ENCODE results near the gene NUTF2.

Gene NUTF2

DNA sequence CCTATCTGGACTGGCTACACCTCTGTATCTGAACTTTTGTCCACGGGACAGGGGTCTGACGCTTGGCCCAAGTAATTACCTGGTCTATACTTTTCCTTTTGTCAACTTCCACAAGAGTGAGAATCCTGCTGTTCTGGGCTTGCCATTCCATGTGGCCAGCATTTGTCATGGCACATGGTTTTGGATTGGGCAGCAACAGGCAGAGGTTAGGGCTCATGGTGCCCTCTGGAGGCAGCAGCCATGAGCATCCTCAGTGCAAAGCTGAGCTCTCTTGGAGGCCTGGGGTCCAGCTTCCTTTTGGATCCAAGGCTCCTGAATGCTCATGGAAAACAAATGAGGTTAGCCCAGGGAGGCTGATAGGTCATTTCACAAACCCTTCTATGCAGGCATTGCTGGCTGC is 18.6 kb downstream of the NUTF2 start:
- DNase-seq = peak in 2 of 3 experiments; percentile 14 to 55

GRCh38 chr16:67868290-67868689 is 21.6 kb downstream of the NUTF2 start:
- DNase-seq = no peak

DNA sequence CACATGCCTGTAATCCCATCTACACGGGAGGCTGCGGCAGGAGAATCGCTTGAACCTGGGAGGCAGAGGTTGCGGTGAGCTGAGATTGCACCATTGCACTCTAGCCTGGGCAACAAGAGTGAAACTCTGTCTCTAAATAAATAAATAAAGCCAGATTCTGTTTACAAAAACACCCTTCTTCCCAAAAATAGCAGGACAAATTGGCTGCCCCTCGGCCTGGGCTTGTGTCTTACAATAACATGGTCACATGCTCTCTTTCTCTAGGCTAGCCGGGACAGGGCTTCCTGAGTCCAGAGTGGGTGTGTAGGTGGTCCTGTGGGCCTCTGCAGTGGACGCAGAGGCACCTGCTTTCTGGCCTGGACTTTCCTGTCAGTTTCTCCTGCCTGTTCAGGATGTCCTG is 22.9 kb downstream of the NUTF2 start:
- no peak for DNase-seq

DNA sequence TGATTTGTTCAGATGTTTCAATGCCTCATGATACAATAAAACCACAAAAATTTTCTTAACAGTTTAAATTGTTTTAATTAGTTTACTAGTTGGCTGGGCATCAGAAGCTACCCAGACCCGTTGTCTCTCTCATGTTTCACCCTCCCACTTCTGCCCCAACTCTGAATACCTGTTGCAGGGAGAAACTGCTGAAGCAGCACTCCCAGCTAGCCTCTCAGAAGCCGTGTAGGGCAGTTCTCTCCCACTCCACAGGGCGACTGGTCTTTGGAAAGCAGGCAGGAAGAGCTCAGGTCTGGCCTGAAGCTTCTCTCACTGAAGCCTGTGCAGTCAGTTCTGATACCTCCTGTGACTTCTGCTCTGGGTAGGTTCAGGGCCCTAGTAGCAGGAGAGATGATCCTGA is 24.5 kb downstream of the NUTF2 start:
- DNase-seq = no peak

GRCh38 chr16:67872131-67872630 is 25.4 kb downstream of the NUTF2 start:
- no peak for DNase-seq

DNA sequence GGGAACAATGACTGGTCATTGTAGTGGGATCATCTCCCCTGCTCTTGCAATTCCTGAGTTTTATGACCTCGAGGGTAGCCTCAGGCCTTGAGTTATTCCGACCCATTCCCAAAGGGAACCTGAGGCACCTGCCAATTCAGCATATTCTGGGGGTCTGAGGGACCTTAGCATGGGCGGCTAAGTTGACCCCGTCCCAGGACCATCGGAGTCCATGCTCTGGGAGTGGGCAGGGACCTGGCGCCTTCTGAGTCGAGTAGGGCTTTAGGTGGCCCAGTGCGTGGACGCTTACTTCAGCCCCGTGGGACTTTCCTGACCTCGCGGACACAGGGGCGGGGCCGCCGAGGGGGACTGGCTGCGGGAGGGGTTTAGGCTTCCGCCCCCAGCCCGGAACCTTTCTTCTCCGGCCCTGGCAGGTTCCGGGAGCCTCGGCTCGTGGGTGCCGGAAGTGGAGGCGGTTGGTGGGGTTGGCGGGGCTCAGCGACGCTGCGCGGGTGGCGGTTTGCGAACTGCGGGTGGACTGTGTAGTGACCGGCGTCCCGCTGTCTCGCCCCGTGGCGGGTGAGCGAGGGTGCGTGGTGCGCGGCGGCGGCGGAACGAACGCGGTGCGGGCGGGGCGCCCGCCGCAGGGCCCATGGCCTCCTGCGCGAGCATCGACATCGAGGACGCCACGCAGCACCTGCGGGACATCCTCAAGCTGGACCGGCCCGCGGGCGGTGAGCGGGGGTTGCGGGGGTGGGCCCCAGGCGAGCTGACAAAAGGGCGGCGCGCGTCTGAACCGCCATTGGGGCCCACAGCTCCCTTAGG is 26.1 kb downstream of the NUTF2 start, which contains the start of gene EDC4:
Gene EDC4 (plus strand): TSS at position 422 of the 804 bp plus-strand sequence. CDS start 210 bp downstream, at position 632.
- DNase-seq = peak; percentile 33 to 73 (median 72)

DNA sequence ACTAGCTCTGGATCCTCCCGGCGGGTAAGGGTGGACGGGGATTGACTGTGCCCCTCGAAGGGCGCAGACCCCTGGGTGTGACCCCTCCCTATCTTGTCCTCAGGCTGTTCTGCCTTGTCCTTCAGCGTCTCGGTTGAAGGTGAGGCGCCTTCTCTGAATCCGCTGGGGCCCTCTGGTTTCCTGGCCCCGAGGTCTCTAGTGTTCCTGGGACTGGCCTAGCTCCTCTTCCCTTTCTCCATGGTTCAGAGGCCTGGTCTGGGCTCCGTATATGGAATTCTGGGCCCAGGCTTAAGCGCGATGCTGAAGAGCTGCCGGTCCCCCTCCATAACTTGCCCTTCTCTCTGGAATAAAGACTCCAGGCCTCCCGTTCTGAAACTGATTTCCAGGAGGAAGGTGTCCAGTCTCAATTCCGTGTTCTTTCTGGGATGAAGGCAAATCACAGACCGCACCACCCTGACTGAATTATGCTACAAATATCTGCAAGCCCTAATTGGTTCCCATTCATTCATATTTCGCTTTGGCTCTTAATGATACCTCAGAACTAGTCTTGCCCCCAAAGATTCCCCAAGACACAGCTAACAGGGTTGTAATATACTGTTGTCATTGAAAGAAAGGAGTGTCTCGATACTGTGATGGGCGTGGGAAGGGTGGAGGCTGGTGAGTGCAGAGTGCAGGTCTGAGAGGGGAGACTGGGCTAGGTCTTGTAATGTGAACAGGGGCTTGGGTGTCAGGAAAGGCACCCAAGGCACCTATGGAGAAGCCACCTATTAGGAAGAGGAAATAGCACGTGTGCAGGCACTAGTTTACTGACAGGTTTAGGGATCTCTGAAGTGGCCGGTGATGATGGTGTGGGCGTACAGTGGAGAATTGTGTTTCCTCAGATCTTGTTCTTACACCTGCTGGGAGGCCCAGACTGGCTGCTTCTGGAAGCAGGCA is 27.0 kb downstream of the NUTF2 start:
- DNase-seq = no peak

DNA sequence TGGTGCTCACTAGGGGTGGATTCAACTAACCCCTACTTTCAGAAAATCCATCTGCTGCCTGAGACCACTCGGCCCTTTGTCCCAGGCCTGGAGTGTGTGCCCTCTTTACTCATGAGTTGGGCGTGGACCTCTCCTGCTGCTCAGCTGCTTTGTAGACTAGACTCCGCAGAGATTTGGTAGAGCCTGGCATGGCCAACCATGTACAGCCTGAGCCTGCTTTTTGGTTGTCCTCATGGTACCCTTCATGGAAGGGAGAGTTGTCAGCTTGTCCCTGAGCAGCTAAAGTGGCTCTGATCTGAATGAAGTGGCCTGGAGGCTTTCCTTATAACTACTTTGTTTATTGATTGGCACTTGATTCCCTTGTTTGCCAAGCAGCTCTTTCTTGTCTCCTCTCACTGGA is 27.6 kb downstream of the NUTF2 start:
- no peak for DNase-seq

GRCh38 chr16:67877064-67877463 is 30.3 kb downstream of the NUTF2 start:
- DNase-seq = no peak

GRCh38 chr16:67878232-67878631 is 31.5 kb downstream of the NUTF2 start:
- DNase-seq = no peak

- no peak for DNase-seq
These were observed 32.1 kb downstream of the NUTF2 start for GRCh38 chr16:67878846-67879245.

DNA sequence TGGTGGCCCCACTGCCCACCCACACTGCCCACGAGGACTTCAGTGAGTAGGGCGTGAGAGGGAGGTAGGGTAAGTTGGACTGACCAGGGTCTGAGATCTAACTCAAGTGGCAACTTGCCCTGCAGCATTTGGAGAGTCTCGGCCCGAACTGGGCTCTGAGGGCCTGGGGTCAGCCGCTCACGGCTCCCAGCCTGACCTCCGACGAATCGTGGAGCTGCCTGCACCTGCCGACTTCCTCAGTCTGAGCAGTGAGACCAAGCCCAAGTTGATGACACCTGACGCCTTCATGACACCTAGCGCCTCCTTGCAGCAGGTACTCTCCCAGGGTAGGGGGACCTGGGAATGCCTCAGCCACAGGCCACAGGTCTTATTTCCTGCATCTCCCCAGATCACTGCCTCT is 32.7 kb downstream of the NUTF2 start:
- no peak for DNase-seq

DNA sequence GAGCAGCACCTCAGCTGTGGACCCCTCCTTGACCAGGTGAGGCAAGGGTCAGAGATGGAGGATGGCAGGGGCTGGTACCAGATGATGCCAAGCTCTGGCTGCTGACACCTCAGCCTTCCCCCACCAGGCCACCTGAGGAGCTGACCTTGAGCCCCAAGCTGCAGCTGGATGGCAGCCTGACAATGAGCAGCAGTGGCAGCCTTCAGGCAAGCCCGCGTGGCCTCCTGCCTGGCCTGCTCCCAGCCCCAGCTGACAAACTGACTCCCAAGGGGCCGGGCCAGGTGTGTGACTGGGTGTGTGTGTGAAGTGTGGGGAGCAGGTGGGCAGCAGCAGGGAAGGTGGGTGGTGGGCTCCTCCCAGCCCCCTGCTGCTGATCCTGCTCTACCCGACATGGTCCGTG is 33.2 kb downstream of the NUTF2 start:
- no peak for DNase-seq

GRCh38 chr16:67880584-67880983 is 33.9 kb downstream of the NUTF2 start:
- DNase-seq = no peak

GRCh38 chr16:67881621-67882161 is 35.0 kb downstream of the NUTF2 start:
- no peak for DNase-seq

DNA sequence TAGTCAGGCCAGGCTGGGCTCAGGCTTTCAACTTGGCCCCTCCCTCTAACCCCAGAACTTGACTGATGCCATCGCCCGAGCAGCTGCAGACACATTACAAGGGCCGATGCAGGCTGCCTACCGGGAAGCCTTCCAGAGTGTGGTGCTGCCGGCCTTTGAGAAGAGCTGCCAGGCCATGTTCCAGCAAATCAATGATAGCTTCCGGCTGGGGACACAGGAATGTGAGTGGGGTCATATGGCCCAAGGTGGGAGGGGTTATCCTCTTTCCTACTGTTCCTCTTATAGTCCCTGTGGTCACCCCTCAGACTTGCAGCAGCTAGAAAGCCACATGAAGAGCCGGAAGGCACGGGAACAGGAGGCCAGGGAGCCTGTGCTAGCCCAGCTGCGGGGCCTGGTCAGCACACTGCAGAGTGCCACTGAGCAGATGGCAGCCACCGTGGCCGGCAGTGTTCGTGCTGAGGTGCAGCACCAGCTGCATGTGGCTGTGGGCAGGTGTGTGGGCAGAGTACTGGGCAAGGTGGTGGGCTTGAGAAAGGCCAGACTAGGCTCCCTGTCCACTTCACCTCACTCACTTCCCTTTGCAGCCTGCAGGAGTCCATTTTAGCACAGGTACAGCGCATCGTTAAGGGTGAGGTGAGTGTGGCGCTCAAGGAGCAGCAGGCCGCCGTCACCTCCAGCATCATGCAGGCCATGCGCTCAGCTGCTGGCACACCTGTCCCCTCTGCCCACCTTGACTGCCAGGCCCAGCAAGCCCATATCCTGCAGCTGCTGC is 35.8 kb downstream of the NUTF2 start:
- DNase-seq = no peak

- no peak for DNase-seq
These were observed 36.6 kb downstream of the NUTF2 start for GRCh38 chr16:67883146-67883871.

- DNase-seq = peak; percentile 21 to 58 (median 46)
These were observed 37.1 kb downstream of the NUTF2 start for GRCh38 chr16:67883872-67884261.

DNA sequence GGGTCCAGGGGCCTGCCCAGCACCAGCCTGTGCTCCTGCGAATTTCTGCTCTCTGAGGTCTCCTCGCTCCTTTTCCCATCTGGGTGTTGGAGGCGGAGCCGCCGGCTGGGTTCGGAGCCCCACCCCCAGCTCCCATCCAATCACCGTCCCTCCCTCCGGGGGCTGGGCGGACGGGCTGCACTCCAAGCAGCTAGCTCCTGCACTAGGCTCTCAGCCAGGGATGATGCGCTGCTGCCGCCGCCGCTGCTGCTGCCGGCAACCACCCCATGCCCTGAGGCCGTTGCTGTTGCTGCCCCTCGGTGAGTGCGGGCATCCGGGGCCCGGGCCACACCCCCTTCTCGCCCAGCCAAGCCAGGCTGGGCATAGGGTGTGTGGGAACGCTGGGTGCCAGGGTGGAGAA is 38.0 kb downstream of the NUTF2 start, which contains the start of gene NRN1L:
Gene NRN1L (plus strand): TSS at position 202 of the 400 bp plus-strand sequence. CDS start 19 bp downstream, at position 221.
- peak; percentile 8 to 68 (median 34) for DNase-seq

DNA sequence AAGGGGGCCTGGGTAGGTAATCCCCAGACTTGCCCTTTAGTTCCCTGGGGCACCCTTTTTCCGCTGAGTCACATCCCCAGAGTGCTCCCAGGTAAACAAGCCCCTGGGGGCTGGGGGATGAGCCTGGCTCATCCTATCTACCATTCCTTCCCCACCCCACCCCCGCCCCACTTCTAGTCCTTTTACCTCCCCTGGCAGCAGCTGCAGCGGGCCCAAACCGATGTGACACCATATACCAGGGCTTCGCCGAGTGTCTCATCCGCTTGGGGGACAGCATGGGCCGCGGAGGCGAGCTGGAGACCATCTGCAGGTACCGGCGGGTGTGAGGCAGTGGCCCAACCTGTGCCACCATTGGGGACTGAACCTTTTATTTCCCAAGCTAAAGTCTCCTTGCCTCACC is 38.8 kb downstream of the NUTF2 start:
- DNase-seq = no peak

DNA sequence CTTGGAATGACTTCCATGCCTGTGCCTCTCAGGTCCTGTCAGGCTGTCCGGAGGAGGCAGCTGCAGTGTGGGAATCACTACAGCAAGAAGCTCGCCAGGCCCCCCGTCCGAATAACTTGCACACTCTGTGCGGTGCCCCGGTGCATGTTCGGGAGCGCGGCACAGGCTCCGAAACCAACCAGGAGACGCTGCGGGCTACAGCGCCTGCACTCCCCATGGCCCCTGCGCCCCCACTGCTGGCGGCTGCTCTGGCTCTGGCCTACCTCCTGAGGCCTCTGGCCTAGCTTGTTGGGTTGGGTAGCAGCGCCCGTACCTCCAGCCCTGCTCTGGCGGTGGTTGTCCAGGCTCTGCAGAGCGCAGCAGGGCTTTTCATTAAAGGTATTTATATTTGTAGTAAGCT is 39.2 kb downstream of the NUTF2 start:
- no peak for DNase-seq

GRCh38 chr16:67886387-67886786 is 39.7 kb downstream of the NUTF2 start:
- peak in 1 of 3 experiments; percentile 64 for DNase-seq
